Heart right ventricle (tissue), 16 donors: ENCODE data around the gene NUAK2. TPM values are rescaled to one million over a fixed set of nuclear protein-coding genes. Genes with fewer than 3 reads are reported as not detected.
"Not testable (repeated sequence)": the region's sequence is repeated elsewhere in the genome, so short reads cannot be mapped to it uniquely, and the experiment has no call there.

Experiments
- ATAC-seq, 8 donors: fragments of 200-7000 bp; cut with Tn5 transposase; one replicate each; pipeline ENCODE4 v1.9.1; 2020; ENCODE audit warnings: mild to moderate bottlenecking in 8 of 8, moderate library complexity in 8 of 8, moderate number of reproducible peaks in 1 of 8
- DNase-seq, 2 donors: peaks; one replicate each; pipeline ENCODE4 v3.0.0-alpha.2; 2020
- H3K27ac ChIP-seq, 10 donors: fragments of 200-600 bp; sonication (generic) in 2 of 10; one replicate each; pipeline versions ENCODE4 v1.5.0 to v1.8.0; 2020 to 2022; ENCODE audit warnings: mild to moderate bottlenecking in 3 of 10
- H3K27me3 ChIP-seq, 7 donors: fragments of 200-600 bp; one replicate each; pipeline ENCODE4 v1.8.0; 2021 to 2022; ENCODE audit warnings: mild to moderate bottlenecking in 2 of 7
- H3K36me3 ChIP-seq, 9 donors: fragments of 200-600 bp; sonication (generic) in 1 of 9; one replicate each; pipeline versions ENCODE4 v1.5.0 to v1.8.0; 2020 to 2022; ENCODE audit warnings: mild to moderate bottlenecking in 2 of 9
- H3K4me1 ChIP-seq, 9 donors: fragments of 200-600 bp; sonication (generic) in 1 of 9; one replicate each; pipeline versions ENCODE4 v1.5.0 to v1.8.0; 2020 to 2022; ENCODE audit warnings: mild to moderate bottlenecking in 4 of 9
- H3K4me3 ChIP-seq, 10 donors: fragments of 200-600 bp; sonication (generic) in 2 of 10; one replicate each; pipeline versions ENCODE4 v1.5.0 to v1.8.0; 2020 to 2022; ENCODE audit warnings: mild to moderate bottlenecking in 7 of 10, moderate library complexity in 2 of 10
- H3K9me3 ChIP-seq, 11 donors: fragments of 200-600 bp in 10 of 11; sonication (generic) in 2 of 11; one replicate each; pipeline versions ENCODE4 v1.5.0 to v1.8.0; 2013 to 2022; ENCODE audit warnings: mild to moderate bottlenecking in 2 of 11, control low read depth in 1 of 11, moderate library complexity in 1 of 11
- CTCF ChIP-seq, 9 donors: fragments of 200-600 bp; sonication (generic) in 2 of 9; IDR thresholded peaks; one replicate each; pipeline versions ENCODE4 v1.5.0 to v1.8.0; 2021 to 2022; ENCODE audit warnings: antibody characterized with exemption in 9 of 9, mild to moderate bottlenecking in 5 of 9, moderate library complexity in 1 of 9
- WGBS, 2 donors: extraction: QIAGEN DNeasy Blood & Tissue Kit; methylation state at CpG; one replicate each; pipeline ENCODE4 v1.1.7; 2013; ENCODE audit warnings: inconsistent platforms in 1 of 2; 5-methylcytosine and 5-hydroxymethylcytosine counted together
- intact Hi-C, 10 donors: fragments of 100-400 bp; cut with DNase I; formaldehyde crosslinking; loops; one replicate each; pipeline versions ENCODE4 v1.11.1 to v1.14.2; 2022
- polyA plus RNA-seq, 2 donors: library from polyadenylated mRNA; stranded (reverse); fragments of 200-250 nt; gene quantifications; one replicate each; pipeline ENCODE4 v1.2.3, GENCODE V29; 2013
- total RNA-seq, 10 donors: library from RNA; stranded (reverse); fragmentation: NEBNext Ultra II Directional in 3 of 10; extraction: Animal tissue kit (Norgen Biotek cat#: 25700) in 3 of 10; gene quantifications; one replicate each; pipeline versions ENCODE4 v1.2.1 to v1.2.4, GENCODE V29; 2021 to 2023
- donor health status: Arrhythmogenic right ventricular cardiomyopathy.
- donor health status: ischemic (EF 13 %, LVEDD 7.1; RV severe dilation, severe dysfunction).
- donor health status: healthy with polysubstance abuse.
- donor health status: DM: no; HTN: yes; CAD: no.
- donor health status: DM: no; HTN: no; CAD: no.
- donor health status: ischemic (EF 25% LVEDD 6.9; RV normal size, moderate dysfunction).
- donor health status: ischemic (EF 25% LVEDD 5.7; RV mildly dilated, moderate dysfunction).
- donor health status: healthy.
- donor health status: DM: yes; HTN: yes; CAD: no.
- donor health status: Ischemic cardiomyopathy.
- donor health status: ischemic (EF 35%, LVEDD 5.7; RV mildly dilated, moderate dysfunction).
- donor health status: nonischemic (EF 11% LVEDD 7.7; RV severe dilation, severe dysfunction).
- donor health status: DM: yes; HTN: yes; CAD: no.
- donor health status: PGD.
- donor health status: ischemic (EF 29% LVEDD 5.4; RV normal size, mild dysfunction).
- donor health status: nonischemic (EF 23%, LVEDD 6.1; RV moderate dilation, normal function).

The NUAK2 gene
- total and polyA plus RNA-seq, 12 donors: 0.25 to 3.1 (median 0.50) TPM

GRCh38 chr1:205365945-205366463, 44.5 kb upstream of the NUAK2 start:
- Histone ChIP-seq H3K4me1 (peaks cover 0 to 7% (median 0%) of the 10 kb centered on the region in 9 donors), H3K27me3 (peaks cover 0 to 4% (median 0%) of the 10 kb centered on the region in 7 donors), H3K9me3 (no peaks in the 10 kb centered on the region), H3K36me3 (no peaks in the 10 kb centered on the region), H3K27ac (no peak overlapping the region), H3K4me3 (no peak overlapping the region)
- TF ChIP-seq CTCF (IDR thresholded peaks at IDR 0.05): no peak
- peak in 2 of 8 donors; percentile 27 to 55 for ATAC-seq
- intact Hi-C loops: no loop called here
- no peak for DNase-seq
- WGBS, 2 donors: 36 to 44% methylated on average over 8 of the region's 8 CpGs

- not testable (repeated sequence) for H3K27ac ChIP-seq
- WGBS, 2 donors: 85 to 88% methylated on average over 8 of the region's 8 CpGs
Observed at GRCh38 chr1:205365086-205365485, 43.5 kb upstream of the NUAK2 start.

GRCh38 chr1:205360891-205361290, 39.3 kb upstream of the NUAK2 start:
- TF ChIP-seq CTCF (IDR thresholded peaks at IDR 0.05): no peak
- Histone ChIP-seq H3K27ac (no peak overlapping the region), H3K36me3 (no peaks in the 10 kb centered on the region), H3K9me3 (no peaks in the 10 kb centered on the region), H3K4me3 (no peak overlapping the region), H3K4me1 (peaks cover 0 to 9% (median 0%) of the 10 kb centered on the region in 9 donors), H3K27me3 (peaks cover 7 to 28% (median 24%) of the 10 kb centered on the region in 7 donors)
- intact Hi-C loops: no loop called here
- DNase-seq (no peak), ATAC-seq (no peak)
- WGBS, 2 donors: 70 to 75% methylated on average over 4 of the region's 4 CpGs

More at GRCh38 chr1:205365086-205365485, 43.5 kb upstream of the NUAK2 start:
- H3K4me1 ChIP-seq, DNase-seq, H3K36me3 ChIP-seq, H3K4me3 ChIP-seq, H3K27me3 ChIP-seq, H3K9me3 ChIP-seq, ATAC-seq, intact Hi-C loops: not testable (repeated sequence)

GRCh38 chr1:205359771-205360565, 38.4 kb upstream of the NUAK2 start:
- H3K27me3 ChIP-seq: peaks cover 7 to 33% (median 25%) of the 10 kb centered on the region in 7 donors
- 61% methylated on average over 11 of the region's 11 CpGs for WGBS, 2 donors
- H3K27ac ChIP-seq: no peak overlapping the region
- ATAC-seq (peak in 1 of 8 donors; percentile 33), DNase-seq (no peak)
- no peaks in the 10 kb centered on the region for H3K36me3 ChIP-seq
- no peak overlapping the region for H3K4me3 ChIP-seq
- H3K4me1 ChIP-seq: peaks cover 0 to 7% (median 0%) of the 10 kb centered on the region in 9 donors
- TF ChIP-seq CTCF (IDR thresholded peaks at IDR 0.05): no peak
- intact Hi-C loops: loop anchor here in 5 of 10 donors (5.0 to 10.0 kb wide), 4 partner anchors 67 to 127 kb away; no protein-coding TSS in a partner anchor
- no peaks in the 10 kb centered on the region for H3K9me3 ChIP-seq
